ENCODE measurements around the gene ATOSA.

DNA sequence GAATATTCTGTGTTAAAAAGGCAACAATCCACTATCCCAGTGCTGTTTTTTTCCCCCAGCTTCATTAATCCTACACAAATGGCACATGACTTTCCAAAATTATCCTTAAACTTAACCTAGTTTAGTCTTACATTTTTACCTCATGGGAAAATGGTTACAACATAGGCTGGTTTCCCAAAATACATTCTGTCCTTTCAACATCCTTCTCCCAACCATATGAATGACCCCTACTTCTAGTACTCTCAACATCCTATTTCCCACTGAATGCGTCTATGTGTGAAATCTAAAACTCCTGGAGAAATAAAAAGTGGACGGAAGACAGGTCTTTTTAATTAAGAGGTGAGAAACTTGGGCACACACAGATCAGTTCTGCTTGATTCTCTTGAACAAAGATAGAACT lies 33.3 kb downstream of the ATOSA start:
- TF ChIP-seq POLR2AphosphoS5 (IDR thresholded peaks at IDR 0.05) (no peak), EZH2 (IDR thresholded peaks at IDR 0.05; ENCODE audit: borderline replicate concordance, insufficient read depth, low read length, poor library complexity, severe bottlenecking) (no peak), RAD21 (conservative IDR thresholded peaks at IDR 0.05) (no peak), SMC3 (conservative IDR thresholded peaks at IDR 0.05; ENCODE audit: poor library complexity) (no peak), MXI1 (conservative IDR thresholded peaks at IDR 0.05; ENCODE audit: poor library complexity, severe bottlenecking) (no peak)
- TF ChIP-seq, protein P1, sequence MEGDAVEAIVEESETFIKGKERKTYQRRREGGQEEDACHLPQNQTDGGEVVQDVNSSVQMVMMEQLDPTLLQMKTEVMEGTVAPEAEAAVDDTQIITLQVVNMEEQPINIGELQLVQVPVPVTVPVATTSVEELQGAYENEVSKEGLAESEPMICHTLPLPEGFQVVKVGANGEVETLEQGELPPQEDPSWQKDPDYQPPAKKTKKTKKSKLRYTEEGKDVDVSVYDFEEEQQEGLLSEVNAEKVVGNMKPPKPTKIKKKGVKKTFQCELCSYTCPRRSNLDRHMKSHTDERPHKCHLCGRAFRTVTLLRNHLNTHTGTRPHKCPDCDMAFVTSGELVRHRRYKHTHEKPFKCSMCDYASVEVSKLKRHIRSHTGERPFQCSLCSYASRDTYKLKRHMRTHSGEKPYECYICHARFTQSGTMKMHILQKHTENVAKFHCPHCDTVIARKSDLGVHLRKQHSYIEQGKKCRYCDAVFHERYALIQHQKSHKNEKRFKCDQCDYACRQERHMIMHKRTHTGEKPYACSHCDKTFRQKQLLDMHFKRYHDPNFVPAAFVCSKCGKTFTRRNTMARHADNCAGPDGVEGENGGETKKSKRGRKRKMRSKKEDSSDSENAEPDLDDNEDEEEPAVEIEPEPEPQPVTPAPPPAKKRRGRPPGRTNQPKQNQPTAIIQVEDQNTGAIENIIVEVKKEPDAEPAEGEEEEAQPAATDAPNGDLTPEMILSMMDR (IDR thresholded peaks at IDR 0.05; ENCODE audit: poor library complexity, severe bottlenecking) = no peak
- TF ChIP-seq, protein P2, sequence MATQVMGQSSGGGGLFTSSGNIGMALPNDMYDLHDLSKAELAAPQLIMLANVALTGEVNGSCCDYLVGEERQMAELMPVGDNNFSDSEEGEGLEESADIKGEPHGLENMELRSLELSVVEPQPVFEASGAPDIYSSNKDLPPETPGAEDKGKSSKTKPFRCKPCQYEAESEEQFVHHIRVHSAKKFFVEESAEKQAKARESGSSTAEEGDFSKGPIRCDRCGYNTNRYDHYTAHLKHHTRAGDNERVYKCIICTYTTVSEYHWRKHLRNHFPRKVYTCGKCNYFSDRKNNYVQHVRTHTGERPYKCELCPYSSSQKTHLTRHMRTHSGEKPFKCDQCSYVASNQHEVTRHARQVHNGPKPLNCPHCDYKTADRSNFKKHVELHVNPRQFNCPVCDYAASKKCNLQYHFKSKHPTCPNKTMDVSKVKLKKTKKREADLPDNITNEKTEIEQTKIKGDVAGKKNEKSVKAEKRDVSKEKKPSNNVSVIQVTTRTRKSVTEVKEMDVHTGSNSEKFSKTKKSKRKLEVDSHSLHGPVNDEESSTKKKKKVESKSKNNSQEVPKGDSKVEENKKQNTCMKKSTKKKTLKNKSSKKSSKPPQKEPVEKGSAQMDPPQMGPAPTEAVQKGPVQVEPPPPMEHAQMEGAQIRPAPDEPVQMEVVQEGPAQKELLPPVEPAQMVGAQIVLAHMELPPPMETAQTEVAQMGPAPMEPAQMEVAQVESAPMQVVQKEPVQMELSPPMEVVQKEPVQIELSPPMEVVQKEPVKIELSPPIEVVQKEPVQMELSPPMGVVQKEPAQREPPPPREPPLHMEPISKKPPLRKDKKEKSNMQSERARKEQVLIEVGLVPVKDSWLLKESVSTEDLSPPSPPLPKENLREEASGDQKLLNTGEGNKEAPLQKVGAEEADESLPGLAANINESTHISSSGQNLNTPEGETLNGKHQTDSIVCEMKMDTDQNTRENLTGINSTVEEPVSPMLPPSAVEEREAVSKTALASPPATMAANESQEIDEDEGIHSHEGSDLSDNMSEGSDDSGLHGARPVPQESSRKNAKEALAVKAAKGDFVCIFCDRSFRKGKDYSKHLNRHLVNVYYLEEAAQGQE (IDR thresholded peaks at IDR 0.05; ENCODE audit: borderline replicate concordance) = no peak
